ENCODE results near the gene ERAP2. TPM values are rescaled to one million over a fixed set of nuclear protein-coding genes. Genes with fewer than 3 reads are reported as not detected.

ERAP2 gene
- total and polyA plus RNA-seq, 2 of the 13 experiments (the other 11 are each of a cell fraction or from before 2014, with no cell fraction given): 12.8 to 16.6 TPM

DNA sequence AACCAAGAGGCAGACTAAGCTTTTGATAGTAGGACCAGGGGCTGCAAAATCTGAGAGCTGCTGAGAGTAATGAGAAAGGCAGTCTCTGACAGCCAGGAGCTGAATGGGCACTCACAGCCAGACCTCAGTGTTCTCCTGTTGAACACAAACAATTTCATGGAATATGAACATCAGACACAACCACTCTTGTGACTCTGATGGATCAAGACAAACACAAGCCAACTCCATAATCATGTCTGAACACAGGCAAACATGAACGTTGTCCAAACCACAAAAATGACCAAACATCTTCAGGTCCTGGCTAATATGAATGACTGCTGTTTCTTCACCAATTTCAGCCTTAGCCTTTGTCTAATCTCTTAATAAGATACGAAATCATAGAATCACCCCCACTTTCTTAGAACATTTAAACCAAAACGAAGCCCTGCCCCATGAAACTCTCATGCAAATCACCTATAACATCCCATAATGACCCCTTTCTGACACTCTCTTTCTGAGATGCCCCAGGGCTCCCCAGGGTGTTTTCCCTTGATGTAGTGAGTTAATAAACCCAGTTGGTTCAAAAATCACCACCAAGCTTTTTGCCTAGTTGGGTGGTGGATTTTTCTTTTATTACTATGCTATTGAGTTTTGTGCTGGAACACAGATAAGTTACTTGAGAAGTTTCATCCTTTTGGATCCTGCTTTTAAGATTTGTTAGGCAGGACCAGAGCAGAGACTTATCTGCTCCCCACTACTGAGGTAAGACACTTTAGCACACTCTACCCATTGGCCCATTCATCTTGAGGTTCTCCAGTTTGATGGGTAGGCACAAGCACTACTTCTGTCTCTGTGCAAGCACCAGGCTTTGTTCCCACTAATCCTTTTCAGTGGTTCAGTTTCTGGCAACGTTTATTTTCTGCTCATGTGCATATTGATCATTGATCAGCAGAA, 5.9 kb upstream of the ERAP2 start:
- ChIA-PET POLR2A (no interaction called here), CTCF (ENCODE audit: low intra/inter-chr PET ratio, low total read pairs) (no interaction called here)
- ATAC-seq: no peak; the same call in 2 of the 3 replicates
- H3K4me2 ChIP-seq (ENCODE audit: low read depth, low read length): no peak overlapping the region
- DNase-seq (ENCODE audit: low spot score): no peak
- no peak overlapping the region for H3K27ac ChIP-seq (ENCODE audit: extremely low read length, insufficient read depth, low read length)
- BruUV-seq (replicated peaks): no TSS peak
- intact Hi-C loops (cut with micrococcal nuclease; ENCODE audit: unreplicated experiment): no loop called here
- no peak overlapping the region for H3K4me3 ChIP-seq (replicated peaks in 1 of 3; ENCODE audit: insufficient read depth in 1 of 3, low read depth in 2 of 3, low read length in 3 of 3)
- no peaks in the 10 kb centered on the region for H3K36me3 ChIP-seq (replicated peaks in 1 of 2; ENCODE audit: control insufficient read depth in 1 of 2, insufficient read depth in 2 of 2, low read length in 2 of 2)
- no peak overlapping the region for H3K9ac ChIP-seq (ENCODE audit: insufficient read depth, low read depth, low read length)
- H3K27me3 ChIP-seq (ENCODE audit: control insufficient read depth in 1 of 2, insufficient read depth in 2 of 2, low read length in 2 of 2): no peaks in the 10 kb centered on the region; a peak in 1 of 5 replicates
- peaks cover 54% of the 10 kb centered on the region for H3K4me1 ChIP-seq (ENCODE audit: insufficient read depth, low read length)
- in situ Hi-C loops (cut with HindIII; ENCODE audit: extremely low pct_ligation_motif_present, low pct_unique_long_range_greater_than_20kb): loop anchor here (10.0 kb wide), 1 partner anchor 294 kb away; no protein-coding TSS in a partner anchor
- no peaks in the 10 kb centered on the region for H3K9me3 ChIP-seq (ENCODE audit: low read length)
- H4K20me1 ChIP-seq (ENCODE audit: insufficient read depth, low read length): no peaks in the 10 kb centered on the region
- no peak overlapping the region for H2AFZ ChIP-seq (ENCODE audit: low read length)
- no peak for FAIRE-seq
- H3K79me2 ChIP-seq (ENCODE audit: insufficient read depth, low read length): no peaks in the 10 kb centered on the region
- WGBS (ENCODE audit: low lambda C conversion rate): 17% methylated on average over 4 of the region's 4 CpGs
- no peak for TF ChIP-seq RCOR2 (CRISPR knock-in tag; IDR thresholded peaks at IDR 0.05)
- TF ChIP-seq, protein P1, sequence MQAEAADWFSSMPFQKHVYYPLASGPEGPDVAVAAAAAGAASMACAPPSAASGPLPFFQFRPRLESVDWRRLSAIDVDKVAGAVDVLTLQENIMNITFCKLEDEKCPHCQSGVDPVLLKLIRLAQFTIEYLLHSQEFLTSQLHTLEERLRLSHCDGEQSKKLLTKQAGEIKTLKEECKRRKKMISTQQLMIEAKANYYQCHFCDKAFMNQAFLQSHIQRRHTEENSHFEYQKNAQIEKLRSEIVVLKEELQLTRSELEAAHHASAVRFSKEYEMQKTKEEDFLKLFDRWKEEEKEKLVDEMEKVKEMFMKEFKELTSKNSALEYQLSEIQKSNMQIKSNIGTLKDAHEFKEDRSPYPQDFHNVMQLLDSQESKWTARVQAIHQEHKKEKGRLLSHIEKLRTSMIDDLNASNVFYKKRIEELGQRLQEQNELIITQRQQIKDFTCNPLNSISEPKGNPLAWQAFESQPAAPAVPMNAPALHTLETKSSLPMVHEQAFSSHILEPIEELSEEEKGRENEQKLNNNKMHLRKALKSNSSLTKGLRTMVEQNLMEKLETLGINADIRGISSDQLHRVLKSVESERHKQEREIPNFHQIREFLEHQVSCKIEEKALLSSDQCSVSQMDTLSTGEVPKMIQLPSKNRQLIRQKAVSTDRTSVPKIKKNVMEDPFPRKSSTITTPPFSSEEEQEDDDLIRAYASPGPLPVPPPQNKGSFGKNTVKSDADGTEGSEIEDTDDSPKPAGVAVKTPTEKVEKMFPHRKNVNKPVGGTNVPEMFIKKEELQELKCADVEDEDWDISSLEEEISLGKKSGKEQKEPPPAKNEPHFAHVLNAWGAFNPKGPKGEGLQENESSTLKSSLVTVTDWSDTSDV (CRISPR knock-in tag; IDR thresholded peaks at IDR 0.05): no peak
- TF ChIP-seq MBD4 (IDR thresholded peaks at IDR 0.05; ENCODE audit: borderline replicate concordance, low read length): no peak
- TF ChIP-seq, protein P2, sequence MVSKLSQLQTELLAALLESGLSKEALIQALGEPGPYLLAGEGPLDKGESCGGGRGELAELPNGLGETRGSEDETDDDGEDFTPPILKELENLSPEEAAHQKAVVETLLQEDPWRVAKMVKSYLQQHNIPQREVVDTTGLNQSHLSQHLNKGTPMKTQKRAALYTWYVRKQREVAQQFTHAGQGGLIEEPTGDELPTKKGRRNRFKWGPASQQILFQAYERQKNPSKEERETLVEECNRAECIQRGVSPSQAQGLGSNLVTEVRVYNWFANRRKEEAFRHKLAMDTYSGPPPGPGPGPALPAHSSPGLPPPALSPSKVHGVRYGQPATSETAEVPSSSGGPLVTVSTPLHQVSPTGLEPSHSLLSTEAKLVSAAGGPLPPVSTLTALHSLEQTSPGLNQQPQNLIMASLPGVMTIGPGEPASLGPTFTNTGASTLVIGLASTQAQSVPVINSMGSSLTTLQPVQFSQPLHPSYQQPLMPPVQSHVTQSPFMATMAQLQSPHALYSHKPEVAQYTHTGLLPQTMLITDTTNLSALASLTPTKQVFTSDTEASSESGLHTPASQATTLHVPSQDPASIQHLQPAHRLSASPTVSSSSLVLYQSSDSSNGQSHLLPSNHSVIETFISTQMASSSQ (IDR thresholded peaks at IDR 0.05; ENCODE audit: low read depth): no peak
- TF ChIP-seq, protein P2 (CRISPR knock-in tag; IDR thresholded peaks at IDR 0.05; ENCODE audit: borderline replicate concordance): no peak
- TF ChIP-seq, protein P3, sequence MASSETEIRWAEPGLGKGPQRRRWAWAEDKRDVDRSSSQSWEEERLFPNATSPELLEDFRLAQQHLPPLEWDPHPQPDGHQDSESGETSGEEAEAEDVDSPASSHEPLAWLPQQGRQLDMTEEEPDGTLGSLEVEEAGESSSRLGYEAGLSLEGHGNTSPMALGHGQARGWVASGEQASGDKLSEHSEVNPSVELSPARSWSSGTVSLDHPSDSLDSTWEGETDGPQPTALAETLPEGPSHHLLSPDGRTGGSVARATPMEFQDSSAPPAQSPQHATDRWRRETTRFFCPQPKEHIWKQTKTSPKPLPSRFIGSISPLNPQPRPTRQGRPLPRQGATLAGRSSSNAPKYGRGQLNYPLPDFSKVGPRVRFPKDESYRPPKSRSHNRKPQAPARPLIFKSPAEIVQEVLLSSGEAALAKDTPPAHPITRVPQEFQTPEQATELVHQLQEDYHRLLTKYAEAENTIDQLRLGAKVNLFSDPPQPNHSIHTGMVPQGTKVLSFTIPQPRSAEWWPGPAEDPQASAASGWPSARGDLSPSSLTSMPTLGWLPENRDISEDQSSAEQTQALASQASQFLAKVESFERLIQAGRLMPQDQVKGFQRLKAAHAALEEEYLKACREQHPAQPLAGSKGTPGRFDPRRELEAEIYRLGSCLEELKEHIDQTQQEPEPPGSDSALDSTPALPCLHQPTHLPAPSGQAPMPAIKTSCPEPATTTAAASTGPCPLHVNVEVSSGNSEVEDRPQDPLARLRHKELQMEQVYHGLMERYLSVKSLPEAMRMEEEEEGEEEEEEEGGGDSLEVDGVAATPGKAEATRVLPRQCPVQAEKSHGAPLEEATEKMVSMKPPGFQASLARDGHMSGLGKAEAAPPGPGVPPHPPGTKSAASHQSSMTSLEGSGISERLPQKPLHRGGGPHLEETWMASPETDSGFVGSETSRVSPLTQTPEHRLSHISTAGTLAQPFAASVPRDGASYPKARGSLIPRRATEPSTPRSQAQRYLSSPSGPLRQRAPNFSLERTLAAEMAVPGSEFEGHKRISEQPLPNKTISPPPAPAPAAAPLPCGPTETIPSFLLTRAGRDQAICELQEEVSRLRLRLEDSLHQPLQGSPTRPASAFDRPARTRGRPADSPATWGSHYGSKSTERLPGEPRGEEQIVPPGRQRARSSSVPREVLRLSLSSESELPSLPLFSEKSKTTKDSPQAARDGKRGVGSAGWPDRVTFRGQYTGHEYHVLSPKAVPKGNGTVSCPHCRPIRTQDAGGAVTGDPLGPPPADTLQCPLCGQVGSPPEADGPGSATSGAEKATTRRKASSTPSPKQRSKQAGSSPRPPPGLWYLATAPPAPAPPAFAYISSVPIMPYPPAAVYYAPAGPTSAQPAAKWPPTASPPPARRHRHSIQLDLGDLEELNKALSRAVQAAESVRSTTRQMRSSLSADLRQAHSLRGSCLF (CRISPR knock-in tag; IDR thresholded peaks at IDR 0.05; ENCODE audit: borderline replicate concordance): no peak
- TF ChIP-seq ZNF790 (CRISPR knock-in tag; IDR thresholded peaks at IDR 0.05; ENCODE audit: borderline replicate concordance): no peak
- TF ChIP-seq NR3C1 (CRISPR knock-in tag; IDR thresholded peaks at IDR 0.05): no peak
- TF ChIP-seq ZNF589 (CRISPR knock-in tag; conservative IDR thresholded peaks at IDR 0.05): no peak
- TF ChIP-seq ARID2 (CRISPR knock-in tag; IDR thresholded peaks at IDR 0.05; ENCODE audit: borderline replicate concordance): no peak
- no peak for TF ChIP-seq ZNF777 (CRISPR knock-in tag; IDR thresholded peaks at IDR 0.05)

All from HepG2 (cell line).